Transverse colon (tissue), 4 donors: ENCODE data around the gene SKIDA1. TPM values are rescaled to one million over a fixed set of nuclear protein-coding genes. Genes with fewer than 3 reads are reported as not detected.
A peak's percentile ranks its signal among the peaks of the same experiment; 100 is the strongest.

ENCODE experiments used
- DNase-seq: peaks from one replicate; pipeline ENCODE4 v3.0.0-alpha.2; 2019
- H3K27ac ChIP-seq, 4 donors: fragments of 200-600 bp; sonication (generic); 2 replicates each; pipeline ENCODE4 v1.5.1; 2016 to 2018; ENCODE audit warnings: inconsistent platforms in 4 of 4
- H3K27me3 ChIP-seq: fragments of 200-600 bp; sonication (generic); 2 replicates; pipeline ENCODE4 v1.5.1; 2017; ENCODE audit warnings: inconsistent platforms
- H3K36me3 ChIP-seq, 4 donors: fragments of 200-600 bp; sonication (generic); 2 replicates each; pipeline ENCODE4 v1.5.1; 2017 to 2019; ENCODE audit warnings: inconsistent platforms in 4 of 4
- H3K4me1 ChIP-seq, 4 donors: fragments of 200-600 bp; sonication (generic); 2 replicates each; pipeline ENCODE4 v1.5.1; 2017 to 2020; ENCODE audit warnings: inconsistent platforms in 4 of 4
- H3K4me3 ChIP-seq, 4 donors: fragments of 200-600 bp; sonication (generic); 1 replicate in 1 of 4; 2 replicates in 3 of 4; pipeline versions ENCODE4 v1.5.1 to v1.6.1; 2017 to 2019; ENCODE audit warnings: inconsistent platforms in 4 of 4
- H3K9me3 ChIP-seq, 2 donors: fragments of 200-600 bp; sonication (generic); 2 replicates each; pipeline ENCODE4 v1.5.1; 2017 to 2019; ENCODE audit warnings: inconsistent platforms in 2 of 2
- CTCF ChIP-seq, 5 experiments: fragments of 200-600 bp in 3 of 5; fragments of 450-650 bp in 2 of 5; sonication (generic) in 3 of 5; IDR thresholded peaks; 1 replicate in 2 of 5; 2 replicates in 3 of 5; pipeline ENCODE4 v1.5.1; 2016 to 2017; ENCODE audit warnings: antibody characterized with exemption in 5 of 5, inconsistent platforms in 3 of 5, mild to moderate bottlenecking in 2 of 5, moderate library complexity in 1 of 5
- EP300 ChIP-seq: sonication (generic); formaldehyde crosslinking; IDR thresholded peaks from one replicate; pipeline ENCODE4 v1.6.1; 2017; ENCODE audit warnings: antibody characterized with exemption, low read depth
- POLR2A ChIP-seq: fragments of 450-650 bp; IDR thresholded peaks from one replicate; pipeline ENCODE4 v1.6.1; 2016; ENCODE audit warnings: antibody characterized with exemption, mild to moderate bottlenecking, moderate library complexity
- POLR2AphosphoS5 ChIP-seq, 3 donors: sonication (generic); formaldehyde crosslinking; IDR thresholded peaks; one replicate each; pipeline ENCODE4 v1.6.1; 2016; ENCODE audit warnings: antibody characterized with exemption in 3 of 3
- WGBS, 2 donors: methylation state at CpG; one replicate each; pipeline ENCODE4 v1.1.5; 2018; ENCODE audit warnings: low coverage in 1 of 2; 5-methylcytosine and 5-hydroxymethylcytosine counted together
- in situ Hi-C, 4 donors: fragments of 200-750 bp; cut with MboI; loops; one replicate each; pipeline versions ENCODE4 v1.15.0 to v1.15.1; 2017; ENCODE audit warnings: low sequenced_read_pairs in 3 of 4, low pct_ligation_motif_present in 1 of 4, low pct_unique_long_range_greater_than_20kb in 1 of 4
- intact Hi-C: fragments of 100-400 bp; cut with DNase I; formaldehyde crosslinking; loops from one replicate; pipeline ENCODE4 v1.15.1; 2023; ENCODE audit warnings: low total_unique reads
- total RNA-seq, 4 donors: library from RNA; depleted of rRNA; stranded (reverse); fragments of >200 nt; gene quantifications; one replicate each; pipeline ENCODE4 v1.1.0, GENCODE V29; 2016

SKIDA1 gene
- total RNA-seq, 4 donors from 2014 or later: 0.27 to 0.60 TPM; not detected in 2

GRCh38 chr10:21530641-21531040, 5.2 kb upstream of the SKIDA1 start:
- no peak for DNase-seq
- TF ChIP-seq EP300 (no peak), POLR2AphosphoS5 (IDR thresholded peaks at IDR 0.05) (no peak), CTCF (IDR thresholded peaks at IDR 0.05) (no peak), POLR2A (no peak)
- H3K4me1 ChIP-seq: peaks cover 0 to 41% (median 17%) of the 10 kb centered on the region in 4 donors
- intact Hi-C loops: loop anchor here (10.0 kb wide), 1 partner anchor 1144 kb away; no protein-coding TSS in a partner anchor
- 97 to 100% methylated on average over 1 of the region's 1 CpG for WGBS, 2 donors
- H3K9me3 ChIP-seq: no peaks in the 10 kb centered on the region
- peak overlapping the region; percentile 23 to 96 (median 92) for H3K27ac ChIP-seq
- peaks cover 22% of the 10 kb centered on the region for H3K27me3 ChIP-seq
- H3K36me3 ChIP-seq: no peaks in the 10 kb centered on the region
- in situ Hi-C loops: no loop called here
- H3K4me3 ChIP-seq: no peak overlapping the region

GRCh38 chr10:21530168-21530567, 4.7 kb upstream of the SKIDA1 start:
- intact Hi-C loops: loop anchor here (10.0 kb wide), 1 partner anchor 1145 kb away; no protein-coding TSS in a partner anchor
- no peak overlapping the region for H3K4me3 ChIP-seq
- no peak for DNase-seq
- WGBS, 2 donors: 88 to 100% methylated on average over 1 of the region's 1 CpG
- H3K4me1 ChIP-seq: peaks cover 0 to 38% (median 19%) of the 10 kb centered on the region in 4 donors
- H3K36me3 ChIP-seq: no peaks in the 10 kb centered on the region
- TF ChIP-seq CTCF (IDR thresholded peaks at IDR 0.05) (no peak), POLR2AphosphoS5 (IDR thresholded peaks at IDR 0.05) (no peak), POLR2A (no peak), EP300 (no peak)
- in situ Hi-C loops: no loop called here
- peaks cover 22% of the 10 kb centered on the region for H3K27me3 ChIP-seq
- no peaks in the 10 kb centered on the region for H3K9me3 ChIP-seq
- peak overlapping the region in 1 of 4 donors; percentile 91 for H3K27ac ChIP-seq

- WGBS, 2 donors: 81 to 83% methylated on average over 9 of the region's 9 CpGs
- Histone ChIP-seq H3K4me3 (no peak overlapping the region), H3K36me3 (no peaks in the 10 kb centered on the region), H3K9me3 (no peaks in the 10 kb centered on the region), H3K27ac (peak overlapping the region; percentile 94 to 96 (median 95)), H3K27me3 (peaks cover 24% of the 10 kb centered on the region), H3K4me1 (peaks cover 0 to 46% (median 23%) of the 10 kb centered on the region in 4 donors)
- intact Hi-C loops: no loop called here
- TF ChIP-seq CTCF (IDR thresholded peaks at IDR 0.05) (no peak), EP300 (no peak), POLR2AphosphoS5 (IDR thresholded peaks at IDR 0.05) (no peak), POLR2A (no peak)
- no peak for DNase-seq
- in situ Hi-C loops: no loop called here
Measured at GRCh38 chr10:21529032-21529910, 3.8 kb upstream of the SKIDA1 start.

DNA sequence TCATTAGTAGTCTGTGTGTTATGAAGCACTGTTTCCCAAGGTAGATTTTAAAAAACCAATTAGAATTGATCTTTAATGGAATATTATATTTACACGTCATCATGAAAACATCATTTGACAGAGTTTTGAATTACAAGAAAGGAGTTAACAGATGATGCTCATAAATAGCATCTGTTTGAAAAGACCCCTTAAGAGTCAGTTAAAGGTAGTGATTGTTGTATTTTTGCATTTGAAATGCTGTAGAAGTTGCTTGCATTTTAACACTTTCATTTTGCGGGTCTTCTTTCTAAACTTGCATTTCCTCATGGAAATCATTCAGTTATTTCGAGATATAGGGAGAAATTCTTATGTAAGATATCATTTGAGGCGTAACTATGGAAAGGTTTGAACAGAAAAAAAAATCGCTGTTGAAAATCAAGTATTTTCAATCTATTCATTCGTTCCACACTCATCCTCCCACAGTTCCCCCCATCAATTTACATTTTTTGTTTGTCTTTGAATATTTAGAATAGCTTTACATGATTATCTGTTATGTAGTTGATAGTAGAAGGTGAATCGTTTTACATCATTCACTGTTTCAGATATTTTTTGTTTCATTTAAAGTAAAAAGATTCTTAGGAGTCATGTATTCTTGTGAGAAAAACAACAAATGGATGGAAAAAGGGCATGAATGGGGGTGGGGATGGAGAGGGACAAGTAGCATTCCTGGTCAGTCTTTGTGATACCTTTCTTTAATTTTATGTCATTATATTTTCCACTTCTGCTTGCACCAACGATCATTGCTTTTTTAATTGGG, 3.0 kb upstream of the SKIDA1 start:
- intact Hi-C loops: no loop called here
- DNase-seq: no peak
- Histone ChIP-seq H3K4me1 (peaks cover 0 to 54% (median 23%) of the 10 kb centered on the region in 4 donors), H3K27me3 (peaks cover 26% of the 10 kb centered on the region), H3K27ac (peak overlapping the region; percentile 94 to 96 (median 95)), H3K4me3 (peak overlapping the region in 1 of 4 donors; percentile 67), H3K36me3 (no peaks in the 10 kb centered on the region), H3K9me3 (no peaks in the 10 kb centered on the region)
- TF ChIP-seq POLR2AphosphoS5 (IDR thresholded peaks at IDR 0.05) (no peak), POLR2A (no peak), CTCF (IDR thresholded peaks at IDR 0.05) (no peak), EP300 (no peak)
- WGBS, 2 donors: 60 to 61% methylated on average over 8 of the region's 8 CpGs
- in situ Hi-C loops: no loop called here
